Thyroid gland (tissue), 4 donors: ENCODE data around the gene CDC42EP1.

ENCODE experiments used
- POLR2A ChIP-seq, 2 donors: fragments of 450-650 bp; IDR thresholded peaks; one replicate each; pipeline ENCODE4 v1.6.1; 2017; ENCODE audit warnings: antibody characterized with exemption in 2 of 2, mild to moderate bottlenecking in 2 of 2, moderate library complexity in 1 of 2
- TF ChIP-seq, protein P1 (sequence below), 6 experiments: fragments of 200-600 bp in 3 of 6; fragments of 450-650 bp in 3 of 6; sonication (generic) in 3 of 6; IDR thresholded peaks; one replicate each; pipeline ENCODE4 v1.5.1; 2016 to 2019; ENCODE audit warnings: antibody characterized with exemption in 6 of 6, mild to moderate bottlenecking in 2 of 6, inconsistent platforms in 1 of 6, moderate library complexity in 1 of 6

DNA sequence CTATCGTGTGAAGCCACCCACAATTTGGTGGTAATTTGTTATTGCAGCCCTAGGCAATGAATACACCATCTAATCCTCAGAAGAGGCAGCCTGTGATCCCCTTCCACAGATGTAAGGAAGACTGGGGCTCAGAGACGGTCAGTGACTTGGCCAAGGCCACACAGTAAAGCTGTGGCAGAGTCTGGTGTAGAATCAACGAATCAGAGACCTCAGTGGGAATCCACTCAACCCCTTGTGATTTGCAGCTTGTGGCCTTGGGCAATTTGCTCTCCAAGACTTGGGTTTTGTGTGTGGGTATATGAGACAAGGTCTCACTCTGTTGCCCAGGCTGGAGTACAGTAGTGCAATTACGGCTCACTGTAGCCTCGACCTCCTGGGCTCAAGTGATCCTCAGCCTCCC, 17.7 kb downstream of the CDC42EP1 start:
- TF ChIP-seq, protein P1, sequence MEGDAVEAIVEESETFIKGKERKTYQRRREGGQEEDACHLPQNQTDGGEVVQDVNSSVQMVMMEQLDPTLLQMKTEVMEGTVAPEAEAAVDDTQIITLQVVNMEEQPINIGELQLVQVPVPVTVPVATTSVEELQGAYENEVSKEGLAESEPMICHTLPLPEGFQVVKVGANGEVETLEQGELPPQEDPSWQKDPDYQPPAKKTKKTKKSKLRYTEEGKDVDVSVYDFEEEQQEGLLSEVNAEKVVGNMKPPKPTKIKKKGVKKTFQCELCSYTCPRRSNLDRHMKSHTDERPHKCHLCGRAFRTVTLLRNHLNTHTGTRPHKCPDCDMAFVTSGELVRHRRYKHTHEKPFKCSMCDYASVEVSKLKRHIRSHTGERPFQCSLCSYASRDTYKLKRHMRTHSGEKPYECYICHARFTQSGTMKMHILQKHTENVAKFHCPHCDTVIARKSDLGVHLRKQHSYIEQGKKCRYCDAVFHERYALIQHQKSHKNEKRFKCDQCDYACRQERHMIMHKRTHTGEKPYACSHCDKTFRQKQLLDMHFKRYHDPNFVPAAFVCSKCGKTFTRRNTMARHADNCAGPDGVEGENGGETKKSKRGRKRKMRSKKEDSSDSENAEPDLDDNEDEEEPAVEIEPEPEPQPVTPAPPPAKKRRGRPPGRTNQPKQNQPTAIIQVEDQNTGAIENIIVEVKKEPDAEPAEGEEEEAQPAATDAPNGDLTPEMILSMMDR (IDR thresholded peaks at IDR 0.05): no peak
- TF ChIP-seq POLR2A (IDR thresholded peaks at IDR 0.05): no peak
